Activated CD4-positive, alpha-beta memory T cell treated with anti-CD3 and anti-CD28 coated beads, Interleukin-2, amount 10 ng/mL, durations not matched to agents 7 days and 5 days (primary cell): ENCODE measurements around the gene TRIM39. TPM values are rescaled to one million over a fixed set of nuclear protein-coding genes. Genes with fewer than 3 reads are reported as not detected.

Experiments used
- CTCF ChIA-PET: fragments of 350-600 bp; sonication (Branson Sonifier 250); formaldehyde crosslinking; loops from one replicate; lab custom pipeline; 2021; ENCODE audit warnings: antibody characterized with exemption, inconsistent platforms; lab: Charles Lee
- POLR2A ChIA-PET: fragments of 350-600 bp; sonication (Branson Sonifier 250); formaldehyde crosslinking; loops from one replicate; lab custom pipeline; 2021; ENCODE audit warnings: antibody characterized with exemption; lab: Charles Lee
- DNase-seq: peaks from one replicate; pipeline ENCODE4 v3.0.0-alpha.2; 2020
- H3K27ac Mint-ChIP-seq: one replicate; pipeline ENCODE4 v1.8.0; 2021; ENCODE audit warnings: mild to moderate bottlenecking, mixed read lengths
- H3K27me3 Mint-ChIP-seq: one replicate; pipeline ENCODE4 v1.8.0; 2021; ENCODE audit warnings: mixed read lengths
- H3K36me3 Mint-ChIP-seq: one replicate; pipeline ENCODE4 v1.8.0; 2021; ENCODE audit warnings: low read depth, mixed read lengths
- H3K4me1 Mint-ChIP-seq: one replicate; pipeline ENCODE4 v1.8.0; 2021; ENCODE audit warnings: mixed read lengths
- H3K4me3 Mint-ChIP-seq: one replicate; pipeline ENCODE4 v1.8.0; 2021; ENCODE audit warnings: mild to moderate bottlenecking, mixed read lengths
- H3K9me3 Mint-ChIP-seq: one replicate; pipeline ENCODE4 v1.8.0; 2021; ENCODE audit warnings: mixed read lengths
- total RNA-seq, 2 experiments: library from RNA; stranded (reverse); gene quantifications; one replicate each; pipeline ENCODE4 v1.2.3, GENCODE V29; 2021

TRIM39 gene
- total RNA-seq, 2 experiments from 2014 or later = 15.1 to 15.6 TPM

GRCh38 chr6:30391240-30391639 lies 64.5 kb downstream of the TRIM39 start:
- no peak overlapping the region for H3K27ac Mint-ChIP-seq
- no peaks in the 10 kb centered on the region for H3K36me3 Mint-ChIP-seq
- ChIA-PET POLR2A (no interaction called here), CTCF (no interaction called here)
- H3K4me3 Mint-ChIP-seq = no peak overlapping the region
- no peaks in the 10 kb centered on the region for H3K4me1 Mint-ChIP-seq
- DNase-seq = no peak
- H3K27me3 Mint-ChIP-seq = peaks cover 79% of the 10 kb centered on the region
- no peaks in the 10 kb centered on the region for H3K9me3 Mint-ChIP-seq

Other genes with a start within 250 kb of the TRIM39 start
- not detected for gene TRIM31, start 213.8 kb upstream of the TRIM39 start, total RNA-seq
- gene TRIM40, start 190.8 kb upstream of the TRIM39 start, total RNA-seq = not detected
- under 1 TPM in 1 of 2 experiments, not detected in 1; 0.08 TPM for gene TRIM10, start 165.7 kb upstream of the TRIM39 start, total RNA-seq
- not detected for gene TRIM15, start 163.4 kb upstream of the TRIM39 start, total RNA-seq
- gene TRIM26, start 113.5 kb upstream of the TRIM39 start, total RNA-seq = 10 to 100 TPM; 91.1 to 91.5 TPM
- gene RPP21, start 18.2 kb downstream of the TRIM39 start, total RNA-seq = 10 to 100 TPM; 34.2 to 35.7 TPM
- gene HLA-E, start 162.6 kb downstream of the TRIM39 start, total RNA-seq = 100 to 1,000 TPM; 757 to 767 TPM
- gene GNL1, start 229.6 kb downstream of the TRIM39 start, total RNA-seq = 10 to 100 TPM; 62.1 to 70.8 TPM
- gene PRR3, start 230.4 kb downstream of the TRIM39 start, total RNA-seq = 10 to 100 TPM; 15.3 TPM
- 10 to 100 TPM; 64.3 to 65.2 TPM for gene ABCF1, start 244.5 kb downstream of the TRIM39 start, total RNA-seq